Measurements from ENCODE around the gene SLC35A2. TPM values are rescaled to one million over a fixed set of nuclear protein-coding genes. Genes with fewer than 3 reads are reported as not detected.

The SLC35A2 gene
- total RNA-seq, 1 donor from 2014 or later, result 27.2 TPM

DNA sequence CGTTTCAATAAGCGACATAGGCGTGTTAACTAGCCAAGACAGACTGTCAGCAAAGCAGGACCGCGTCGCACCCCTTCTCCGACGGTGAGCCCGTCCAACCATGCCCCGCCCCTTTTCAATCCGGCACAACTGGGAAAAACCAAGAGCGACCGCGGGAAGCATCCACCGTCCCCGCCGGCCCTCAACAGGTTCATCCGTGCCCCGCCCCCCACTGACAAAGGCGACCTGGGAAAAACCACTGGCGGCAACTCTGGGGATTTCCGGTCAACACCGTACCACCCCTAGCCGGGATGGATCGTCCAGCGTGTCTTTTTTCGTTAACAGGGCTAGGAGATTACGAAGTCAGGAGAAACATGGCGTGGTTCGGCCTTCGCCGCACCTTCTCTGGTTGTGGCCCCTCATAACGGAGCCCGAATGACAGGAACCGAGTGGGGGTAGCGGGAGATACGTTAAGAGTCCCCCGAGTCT is 14.3 kb downstream of the SLC35A2 start:
- Mint-ChIP-seq H3K4me1 (ENCODE audit: unreplicated experiment) (peaks cover 6% of the 10 kb centered on the region), H3K27ac (ENCODE audit: unreplicated experiment) (peak overlapping the region; percentile 95), H3K36me3 (ENCODE audit: low read depth, unreplicated experiment) (peaks cover 16% of the 10 kb centered on the region), H3K27me3 (ENCODE audit: unreplicated experiment) (peaks cover 6% of the 10 kb centered on the region), H3K4me3 (ENCODE audit: unreplicated experiment) (peak overlapping the region; percentile 96), H3K9me3 (ENCODE audit: unreplicated experiment) (no peaks in the 10 kb centered on the region)
- DNase-seq (ENCODE audit: low spot score), result peak; percentile 70
- TF ChIP-seq, protein P1, sequence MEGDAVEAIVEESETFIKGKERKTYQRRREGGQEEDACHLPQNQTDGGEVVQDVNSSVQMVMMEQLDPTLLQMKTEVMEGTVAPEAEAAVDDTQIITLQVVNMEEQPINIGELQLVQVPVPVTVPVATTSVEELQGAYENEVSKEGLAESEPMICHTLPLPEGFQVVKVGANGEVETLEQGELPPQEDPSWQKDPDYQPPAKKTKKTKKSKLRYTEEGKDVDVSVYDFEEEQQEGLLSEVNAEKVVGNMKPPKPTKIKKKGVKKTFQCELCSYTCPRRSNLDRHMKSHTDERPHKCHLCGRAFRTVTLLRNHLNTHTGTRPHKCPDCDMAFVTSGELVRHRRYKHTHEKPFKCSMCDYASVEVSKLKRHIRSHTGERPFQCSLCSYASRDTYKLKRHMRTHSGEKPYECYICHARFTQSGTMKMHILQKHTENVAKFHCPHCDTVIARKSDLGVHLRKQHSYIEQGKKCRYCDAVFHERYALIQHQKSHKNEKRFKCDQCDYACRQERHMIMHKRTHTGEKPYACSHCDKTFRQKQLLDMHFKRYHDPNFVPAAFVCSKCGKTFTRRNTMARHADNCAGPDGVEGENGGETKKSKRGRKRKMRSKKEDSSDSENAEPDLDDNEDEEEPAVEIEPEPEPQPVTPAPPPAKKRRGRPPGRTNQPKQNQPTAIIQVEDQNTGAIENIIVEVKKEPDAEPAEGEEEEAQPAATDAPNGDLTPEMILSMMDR (IDR thresholded peaks at IDR 0.05; ENCODE audit: unreplicated experiment), result no peak

DNA sequence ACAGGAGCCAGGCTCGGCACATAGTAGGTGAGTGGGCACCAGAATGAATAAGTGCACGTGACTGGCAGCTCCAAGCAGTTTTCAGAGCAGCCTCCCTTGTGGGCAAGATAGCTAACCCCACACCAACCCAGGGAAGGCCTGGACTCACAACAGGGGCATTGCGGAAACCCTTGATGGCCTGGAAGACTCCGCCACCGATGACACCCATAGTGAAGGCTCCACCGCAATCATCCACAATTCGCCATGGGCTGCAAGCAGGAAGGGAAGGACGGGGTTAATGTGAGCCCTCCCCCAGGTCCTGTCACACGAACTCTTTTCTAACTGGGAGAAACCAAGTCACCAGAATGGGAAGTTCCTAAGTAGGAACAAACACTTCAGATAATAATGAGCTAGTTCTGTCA is 14.8 kb downstream of the SLC35A2 start:
- H3K4me3 Mint-ChIP-seq (ENCODE audit: unreplicated experiment), result peak overlapping the region; percentile 96
- peak overlapping the region; percentile 95 for H3K27ac Mint-ChIP-seq (ENCODE audit: unreplicated experiment)
- peaks cover 6% of the 10 kb centered on the region for H3K4me1 Mint-ChIP-seq (ENCODE audit: unreplicated experiment)
- TF ChIP-seq, protein P1 (IDR thresholded peaks at IDR 0.05; ENCODE audit: unreplicated experiment), result no peak
- H3K27me3 Mint-ChIP-seq (ENCODE audit: unreplicated experiment), result peaks cover 6% of the 10 kb centered on the region
- DNase-seq (ENCODE audit: low spot score), result no peak
- H3K9me3 Mint-ChIP-seq (ENCODE audit: unreplicated experiment), result no peaks in the 10 kb centered on the region
- H3K36me3 Mint-ChIP-seq (ENCODE audit: low read depth, unreplicated experiment), result peaks cover 12% of the 10 kb centered on the region

DNA sequence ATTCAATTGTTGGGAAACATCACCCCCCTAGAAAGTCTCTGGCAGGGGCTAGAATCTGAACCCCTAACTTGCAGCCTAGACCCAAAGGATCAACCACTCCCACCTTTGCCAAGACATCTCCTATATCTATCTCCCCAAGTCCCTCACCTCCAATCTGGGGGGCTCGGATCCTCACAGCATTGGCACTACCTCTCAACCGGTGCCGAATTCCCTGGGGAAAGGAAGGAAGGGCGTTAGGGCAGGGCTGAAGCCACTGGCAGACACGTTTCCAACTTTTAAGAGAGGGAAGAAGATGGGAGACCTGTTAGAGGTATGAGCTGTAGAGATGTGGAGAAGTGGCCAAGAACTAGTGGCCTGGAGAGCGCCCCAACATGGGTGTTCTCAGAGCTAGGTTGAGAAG is 16.6 kb downstream of the SLC35A2 start:
- H3K36me3 Mint-ChIP-seq (ENCODE audit: low read depth, unreplicated experiment), result peaks cover 7% of the 10 kb centered on the region
- DNase-seq (ENCODE audit: low spot score), result no peak
- peaks cover 11% of the 10 kb centered on the region for H3K27me3 Mint-ChIP-seq (ENCODE audit: unreplicated experiment)
- H3K4me3 Mint-ChIP-seq (ENCODE audit: unreplicated experiment), result no peak overlapping the region
- H3K27ac Mint-ChIP-seq (ENCODE audit: unreplicated experiment), result no peak overlapping the region
- no peaks in the 10 kb centered on the region for H3K9me3 Mint-ChIP-seq (ENCODE audit: unreplicated experiment)
- H3K4me1 Mint-ChIP-seq (ENCODE audit: unreplicated experiment), result peaks cover 11% of the 10 kb centered on the region
- TF ChIP-seq, protein P1 (IDR thresholded peaks at IDR 0.05; ENCODE audit: unreplicated experiment), result no peak

DNA sequence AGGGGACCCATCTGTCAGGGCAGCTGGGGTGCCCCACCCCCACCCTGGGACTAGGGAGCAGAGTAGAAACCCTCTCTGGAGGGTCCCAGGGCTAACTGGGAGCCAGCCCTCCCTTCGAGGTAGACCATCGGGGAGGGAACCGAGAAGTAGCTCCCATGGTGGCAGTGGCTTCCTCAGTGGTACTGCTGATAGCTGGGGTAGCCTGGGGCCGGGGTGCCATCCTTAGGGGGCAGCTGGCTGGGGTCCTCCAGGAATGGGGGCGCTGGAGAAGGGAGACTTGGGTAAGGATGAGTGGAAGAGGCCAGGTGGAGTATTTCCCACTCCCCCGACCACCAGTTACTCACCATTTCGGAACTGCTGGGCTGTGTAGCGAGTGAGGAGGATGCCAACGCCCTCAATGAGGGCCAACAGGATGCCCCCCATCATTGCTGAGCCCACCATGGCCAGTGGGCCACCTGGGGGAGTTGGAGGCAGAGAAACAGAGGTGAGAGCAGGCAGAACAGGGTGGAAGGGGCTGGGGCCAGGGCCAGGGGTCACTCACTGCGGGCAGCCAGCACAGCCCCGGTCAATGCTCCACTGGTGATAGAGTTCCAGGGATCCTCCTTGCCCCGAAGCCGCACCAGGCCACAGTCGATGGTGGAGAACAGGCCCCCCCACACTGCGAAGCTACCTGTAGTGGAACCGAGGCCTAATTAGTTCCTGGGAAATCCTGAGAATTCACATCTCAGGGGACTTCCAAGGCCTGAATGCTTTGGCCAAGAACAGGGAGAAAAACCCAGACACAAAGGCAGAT is 17.7 kb downstream of the SLC35A2 start:
- TF ChIP-seq, protein P1 (IDR thresholded peaks at IDR 0.05; ENCODE audit: unreplicated experiment), result no peak
- DNase-seq (ENCODE audit: low spot score), result no peak
- Mint-ChIP-seq H3K27me3 (ENCODE audit: unreplicated experiment) (peaks cover 11% of the 10 kb centered on the region), H3K27ac (ENCODE audit: unreplicated experiment) (no peak overlapping the region), H3K4me1 (ENCODE audit: unreplicated experiment) (peaks cover 11% of the 10 kb centered on the region), H3K9me3 (ENCODE audit: unreplicated experiment) (no peaks in the 10 kb centered on the region), H3K36me3 (ENCODE audit: low read depth, unreplicated experiment) (peaks cover 7% of the 10 kb centered on the region), H3K4me3 (ENCODE audit: unreplicated experiment) (no peak overlapping the region)

DNA sequence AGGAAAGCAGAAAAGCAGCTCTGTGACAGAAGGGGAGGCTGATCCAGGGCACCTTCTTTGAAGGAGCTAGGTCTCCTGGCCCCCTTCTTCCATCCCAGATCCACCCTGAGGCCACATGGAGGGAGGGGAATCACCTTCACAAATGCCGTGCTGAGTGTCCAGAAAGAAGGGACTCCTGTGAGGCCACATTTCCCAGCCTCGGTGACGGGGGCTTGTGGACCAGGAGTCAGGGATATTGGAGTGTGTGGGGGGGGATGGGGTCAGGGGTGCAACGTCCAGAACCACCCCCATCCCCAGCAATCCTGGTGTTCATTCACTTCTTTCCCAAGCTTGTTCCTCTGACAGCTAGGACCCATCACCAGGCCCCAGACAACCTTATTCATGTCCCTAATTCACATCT is 18.6 kb downstream of the SLC35A2 start:
- peaks cover 7% of the 10 kb centered on the region for H3K36me3 Mint-ChIP-seq (ENCODE audit: low read depth, unreplicated experiment)
- no peak for DNase-seq (ENCODE audit: low spot score)
- H3K27ac Mint-ChIP-seq (ENCODE audit: unreplicated experiment), result no peak overlapping the region
- H3K27me3 Mint-ChIP-seq (ENCODE audit: unreplicated experiment), result peaks cover 11% of the 10 kb centered on the region
- TF ChIP-seq, protein P1 (IDR thresholded peaks at IDR 0.05; ENCODE audit: unreplicated experiment), result no peak
- no peaks in the 10 kb centered on the region for H3K9me3 Mint-ChIP-seq (ENCODE audit: unreplicated experiment)
- no peak overlapping the region for H3K4me3 Mint-ChIP-seq (ENCODE audit: unreplicated experiment)
- peaks cover 11% of the 10 kb centered on the region for H3K4me1 Mint-ChIP-seq (ENCODE audit: unreplicated experiment)
